ENCODE measurements around the gene ARL17A.
"Not testable (repeated sequence)": the region's sequence is repeated elsewhere in the genome, so short reads cannot be mapped to it uniquely, and the experiment has no call there.

The ARL17A gene

DNA sequence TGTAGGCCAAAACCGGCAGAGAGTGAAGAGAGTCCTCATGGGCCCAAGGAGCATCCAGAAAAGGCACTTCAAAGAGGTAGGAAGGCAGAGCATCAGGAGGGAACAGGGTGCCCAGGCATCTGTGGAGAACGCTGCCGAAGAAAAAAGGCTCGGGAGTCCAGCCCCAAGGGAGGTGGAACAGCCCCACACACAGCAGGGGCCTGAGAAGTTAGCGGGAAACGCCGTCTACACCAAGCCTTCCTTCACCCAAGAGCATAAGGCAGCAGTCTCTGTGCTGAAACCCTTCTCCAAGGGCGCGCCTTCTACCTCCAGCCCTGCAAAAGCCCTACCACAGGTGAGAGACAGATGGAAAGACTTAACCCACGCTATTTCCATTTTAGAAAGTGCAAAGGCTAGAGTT is 30.9 kb downstream of the ARL17A start:
- not testable (repeated sequence) for DNase-seq (ENCODE audit: low spot score)

DNA sequence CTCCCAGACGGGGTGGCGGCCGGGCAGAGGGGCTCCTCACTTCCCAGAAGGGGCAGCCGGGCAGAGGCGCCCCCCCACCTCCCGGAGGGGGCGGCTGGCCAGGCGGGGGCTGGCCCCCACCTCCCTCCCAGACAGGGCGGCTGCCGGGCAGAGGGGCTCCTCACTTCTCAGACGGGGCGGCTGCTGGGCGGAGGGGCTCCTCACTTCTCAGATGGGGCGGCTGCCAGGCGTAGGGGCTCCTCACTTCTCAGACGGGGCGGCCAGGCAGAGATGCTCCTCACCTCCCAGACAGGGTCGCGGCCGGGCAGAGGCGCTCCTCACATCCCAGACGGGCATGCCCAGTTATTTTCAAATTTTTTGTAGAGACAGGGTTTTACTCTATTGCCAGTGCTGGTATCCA is 44.8 kb downstream of the ARL17A start:
- not testable (repeated sequence) for DNase-seq (ENCODE audit: low spot score)

DNA sequence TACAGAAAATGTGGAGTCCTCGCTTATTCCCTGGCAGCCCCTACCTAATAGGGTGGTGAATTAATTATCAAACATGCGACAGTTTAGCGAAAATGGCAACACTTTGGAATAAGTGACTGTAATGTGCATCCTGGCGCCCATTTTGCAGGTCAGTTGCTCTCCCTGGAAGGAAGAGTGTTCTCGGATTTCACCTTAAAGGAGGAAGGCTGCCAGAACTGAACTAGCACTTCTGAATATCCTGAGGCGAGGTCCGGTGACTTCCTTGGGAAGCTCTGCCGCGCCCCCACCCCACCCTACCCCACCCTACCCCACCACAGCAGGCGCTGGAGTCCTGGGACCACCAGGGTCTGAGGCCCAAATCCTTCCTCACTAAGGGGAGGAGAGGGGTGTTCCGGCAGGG is 67.3 kb downstream of the ARL17A start, which contains the start of gene LRRC37A2:
Gene LRRC37A2, plus strand, starts transcription at position 301 of the 400 bp plus-strand sequence. CDS start 245 bp downstream, outside the sequence.
- DNase-seq (ENCODE audit: low spot score) = not testable (repeated sequence)

DNA sequence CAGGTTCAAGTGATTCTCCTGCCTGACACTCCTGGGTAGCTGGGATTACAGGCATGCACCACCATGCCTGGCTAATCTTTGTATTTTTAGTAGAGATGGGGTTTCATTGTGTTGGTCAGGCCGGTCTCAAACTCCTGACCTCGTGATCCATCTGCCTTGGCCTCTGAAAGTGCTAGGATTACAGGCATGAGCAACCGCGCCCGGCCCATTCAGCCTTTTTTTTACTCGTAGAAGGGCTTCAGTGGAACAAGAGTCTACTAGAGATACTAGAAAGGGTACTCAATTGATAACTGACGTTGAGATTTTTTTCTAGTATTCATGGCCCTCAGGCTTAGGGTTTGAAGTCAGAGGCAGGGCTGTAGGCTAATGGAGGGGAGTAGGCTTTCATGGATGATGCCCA is 73.6 kb downstream of the ARL17A start:
- DNase-seq (ENCODE audit: low spot score) = not testable (repeated sequence)

DNA sequence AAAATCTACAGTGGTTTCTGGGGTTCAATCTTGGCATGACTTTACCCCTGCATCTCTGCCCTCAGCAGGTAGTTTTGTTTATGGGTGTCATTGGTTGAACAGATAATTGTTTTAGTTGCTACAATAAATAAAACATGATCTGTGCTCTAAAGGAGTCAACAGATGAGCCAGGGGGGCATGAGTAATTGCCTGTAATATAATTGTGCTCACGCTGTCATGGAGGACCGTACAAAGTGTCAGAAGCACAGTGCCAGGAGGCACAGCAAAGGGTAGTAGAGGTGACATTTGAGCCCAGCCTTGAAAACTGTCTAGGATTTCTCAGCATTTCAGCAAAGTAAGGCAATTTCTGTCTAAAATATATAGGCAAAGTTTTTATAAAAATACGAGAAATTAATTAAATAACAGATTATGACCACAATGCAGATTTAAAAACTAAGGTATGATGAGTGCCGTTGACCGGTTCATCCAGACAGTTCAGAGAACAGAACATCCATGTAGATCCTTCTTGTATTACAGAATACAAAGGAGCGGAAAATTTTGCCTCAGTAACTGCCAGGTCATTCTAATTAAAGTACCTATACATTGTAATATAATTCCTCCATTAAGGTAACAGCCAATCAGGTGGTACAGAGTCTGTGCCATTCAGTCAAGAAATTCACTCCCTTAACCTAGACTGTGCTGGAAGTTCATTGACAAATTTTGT is 79.9 kb downstream of the ARL17A start:
- DNase-seq (ENCODE audit: low spot score) = not testable (repeated sequence)

DNA sequence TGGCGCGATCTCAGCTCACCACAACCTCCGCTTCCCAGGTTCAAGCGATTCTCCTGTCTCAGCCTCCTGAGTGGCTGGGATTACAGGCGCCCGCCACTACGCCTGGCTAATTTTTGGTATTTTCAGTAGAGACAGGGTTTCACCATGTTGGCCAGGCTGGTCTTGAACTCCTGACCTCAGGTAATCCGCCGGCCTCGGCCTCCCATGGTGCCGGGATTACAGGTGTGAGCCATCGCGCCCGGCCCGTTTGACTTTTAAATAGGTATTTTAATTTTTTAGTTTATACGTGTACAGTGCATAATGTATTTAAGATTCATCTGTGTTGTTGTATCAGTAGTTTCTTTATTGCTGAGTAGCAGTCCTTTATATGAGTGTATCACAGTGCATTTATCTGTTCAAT is 87.5 kb downstream of the ARL17A start:
- DNase-seq (ENCODE audit: low spot score) = not testable (repeated sequence)

DNA sequence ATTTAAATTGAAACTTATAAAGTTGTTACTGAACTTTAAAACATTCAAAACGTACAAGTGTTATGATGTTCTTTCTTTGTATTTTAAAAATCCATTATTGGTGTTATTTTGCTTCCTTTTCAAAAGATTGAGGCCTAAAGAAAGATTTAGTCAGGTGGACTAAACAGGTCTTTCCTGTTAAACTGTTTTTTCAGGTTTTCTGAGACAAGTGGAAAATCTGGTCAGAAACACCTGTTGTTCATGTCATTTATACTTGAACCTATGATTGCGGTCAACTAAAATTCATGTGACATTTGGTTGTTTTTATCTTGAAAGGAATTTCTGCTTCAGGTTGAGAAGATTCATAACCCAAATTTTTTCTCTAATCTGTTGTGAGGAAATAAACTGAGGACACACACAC is 98.2 kb downstream of the ARL17A start:
- not testable (repeated sequence) for DNase-seq (ENCODE audit: low spot score)

DNA sequence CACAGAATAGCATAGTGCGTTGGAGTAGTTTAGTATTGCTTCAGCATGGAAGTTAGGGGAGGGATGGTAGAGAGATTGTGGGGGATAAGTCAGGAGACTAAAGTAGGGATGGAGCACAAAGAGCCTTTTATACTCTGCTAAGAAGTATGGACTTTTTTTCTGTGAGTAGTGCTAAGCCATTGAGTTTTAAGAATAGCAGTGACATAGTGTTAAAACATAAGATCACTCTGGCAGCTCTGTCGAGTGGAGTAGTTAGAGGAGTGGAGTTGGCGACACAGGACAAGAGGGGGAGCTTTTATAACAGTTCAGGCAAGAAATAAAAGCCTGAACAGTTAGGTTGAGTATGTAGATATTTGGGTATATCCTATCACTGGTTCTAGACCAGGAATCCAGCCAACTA is 100.7 kb downstream of the ARL17A start:
- not testable (repeated sequence) for DNase-seq (ENCODE audit: low spot score)

DNA sequence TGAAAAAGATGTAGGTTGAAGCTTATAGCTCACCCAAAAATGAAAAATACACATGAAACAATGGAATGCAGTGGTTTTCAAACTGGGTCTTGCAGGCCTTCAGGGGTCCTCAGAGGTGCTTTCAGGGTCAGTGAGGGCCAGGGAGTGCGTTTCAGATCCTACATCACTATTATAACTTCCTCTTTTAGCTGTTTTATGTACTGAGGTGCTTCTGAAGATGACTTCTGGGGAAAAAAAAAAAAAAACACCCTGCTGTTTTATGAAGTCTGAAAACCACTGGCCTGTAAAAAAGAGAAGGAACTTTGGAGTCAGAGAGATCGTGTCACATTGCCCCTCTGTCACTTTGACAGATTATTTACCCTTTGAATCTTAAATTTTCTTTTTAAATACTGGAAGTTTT is 103.9 kb downstream of the ARL17A start:
- DNase-seq (ENCODE audit: low spot score) = not testable (repeated sequence)

DNA sequence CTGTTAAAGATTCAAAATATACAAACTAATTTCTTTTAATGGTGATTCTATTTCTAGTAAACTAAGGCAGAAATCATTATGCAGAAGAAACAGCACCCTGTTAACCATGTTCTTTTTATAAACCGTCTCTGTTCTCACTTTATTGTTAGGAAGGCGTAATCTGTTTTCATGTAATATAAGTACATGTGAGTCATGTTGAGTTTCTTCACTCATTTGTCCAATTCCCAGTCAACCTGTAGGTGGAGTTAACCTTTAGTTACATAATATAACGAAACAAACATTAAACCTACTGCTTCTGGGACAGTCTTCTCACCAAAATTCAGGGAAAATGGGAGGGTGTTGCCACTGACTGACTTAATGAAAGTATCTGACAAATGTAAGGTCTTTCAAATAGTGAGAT is 105.0 kb downstream of the ARL17A start:
- not testable (repeated sequence) for DNase-seq (ENCODE audit: low spot score)

DNA sequence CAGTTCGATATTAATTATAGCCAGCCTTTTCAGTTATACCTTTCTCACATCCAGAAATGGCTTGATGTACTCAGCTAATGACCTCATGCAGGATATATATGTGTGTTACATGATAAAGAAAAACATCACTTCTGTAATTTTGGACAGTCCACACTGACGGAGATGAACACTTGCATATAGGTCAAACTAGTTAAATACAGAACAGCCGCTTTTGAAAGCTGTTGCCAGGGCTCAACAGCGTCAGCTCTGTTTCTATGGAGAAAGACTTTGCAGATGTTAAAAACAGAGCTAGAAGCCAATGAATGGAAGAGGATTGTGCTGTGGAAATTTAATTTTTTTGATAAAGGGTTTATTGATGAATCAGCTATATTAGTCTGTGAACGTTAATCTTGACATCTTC is 111.9 kb downstream of the ARL17A start:
- not testable (repeated sequence) for DNase-seq (ENCODE audit: low spot score)
